ENCODE results near the gene MORF4L1. TPM values are rescaled to one million over a fixed set of nuclear protein-coding genes. Genes with fewer than 3 reads are reported as not detected.

MORF4L1 gene
- total RNA-seq, 4 donors from 2014 or later = 118 to 178 (median 141) TPM

GRCh38 chr15:78878356-78878755 lies 5.7 kb downstream of the MORF4L1 start:
- TF ChIP-seq POLR2A (IDR thresholded peaks at IDR 0.05) (no peak), CTCF (IDR thresholded peaks at IDR 0.05) (no peak)
- DNase-seq (ENCODE audit: low spot score in 2 of 2) = no peak
- 29 to 54% methylated on average over 1 of the region's 1 CpG for WGBS, 2 donors
- intact Hi-C loops (cut with DNase I; ENCODE audit: low total_unique reads) = no loop called here
- H3K4me3 ChIP-seq (ENCODE audit: low read depth, poor library complexity, severe bottlenecking) = no peak overlapping the region

GRCh38 chr15:78879517-78880241 lies 7.0 kb downstream of the MORF4L1 start:
- TF ChIP-seq CTCF (IDR thresholded peaks at IDR 0.05) = no peak
- intact Hi-C loops (cut with DNase I; ENCODE audit: low total_unique reads) = no loop called here
- WGBS, 2 donors = 19 to 22% methylated on average over 6 of the region's 6 CpGs
- no peak for DNase-seq (ENCODE audit: low spot score in 2 of 2)
- H3K4me3 ChIP-seq (ENCODE audit: low read depth, poor library complexity, severe bottlenecking) = no peak overlapping the region

- intact Hi-C loops (cut with DNase I; ENCODE audit: low total_unique reads) = no loop called here
- H3K4me3 ChIP-seq (ENCODE audit: low read depth, poor library complexity, severe bottlenecking) = no peak overlapping the region
- TF ChIP-seq POLR2A (IDR thresholded peaks at IDR 0.05) (no peak), CTCF (IDR thresholded peaks at IDR 0.05) (no peak)
- DNase-seq (ENCODE audit: low spot score in 2 of 2) = no peak
These were observed 7.5 kb downstream of the MORF4L1 start for GRCh38 chr15:78880242-78880533.

- DNase-seq (ENCODE audit: low spot score in 2 of 2) = no peak
- intact Hi-C loops (cut with DNase I; ENCODE audit: low total_unique reads) = no loop called here
These were observed 8.1 kb downstream of the MORF4L1 start for GRCh38 chr15:78880813-78881212.

GRCh38 chr15:78881681-78882080 lies 9.0 kb downstream of the MORF4L1 start:
- TF ChIP-seq CTCF (IDR thresholded peaks at IDR 0.05) = no peak
- TF ChIP-seq POLR2A (IDR thresholded peaks at IDR 0.05) = no peak
- no peak overlapping the region for H3K4me3 ChIP-seq (ENCODE audit: low read depth, poor library complexity, severe bottlenecking)
- no peak for DNase-seq (ENCODE audit: low spot score in 2 of 2)
- WGBS, 2 donors = 84 to 90% methylated on average over 1 of the region's 1 CpG
- intact Hi-C loops (cut with DNase I; ENCODE audit: low total_unique reads) = no loop called here

More at GRCh38 chr15:78880813-78881212, 8.1 kb downstream of the MORF4L1 start:
- TF ChIP-seq CTCF (IDR thresholded peaks at IDR 0.05) (no peak), POLR2A (IDR thresholded peaks at IDR 0.05) (no peak)
- no peak overlapping the region for H3K4me3 ChIP-seq (ENCODE audit: low read depth, poor library complexity, severe bottlenecking)
- 88% methylated on average over 1 of the region's 1 CpG for WGBS, 2 donors

- no peak overlapping the region for H3K4me3 ChIP-seq (ENCODE audit: low read depth, poor library complexity, severe bottlenecking)
- no peak for TF ChIP-seq CTCF (IDR thresholded peaks at IDR 0.05)
- no peak for DNase-seq (ENCODE audit: low spot score in 2 of 2)
- intact Hi-C loops (cut with DNase I; ENCODE audit: low total_unique reads) = no loop called here
- WGBS, 2 donors = 87 to 88% methylated on average over 4 of the region's 4 CpGs
These were observed 16.3 kb downstream of the MORF4L1 start for GRCh38 chr15:78889000-78889399.
